Measurements from ENCODE around the gene AK3. TPM values are rescaled to one million over a fixed set of nuclear protein-coding genes. Genes with fewer than 3 reads are reported as not detected.
"Not testable (repeated sequence)": the region's sequence is repeated elsewhere in the genome, so short reads cannot be mapped to it uniquely, and the experiment has no call there.

The AK3 gene
- total RNA-seq, 1 donor from 2014 or later = 59.4 TPM

GRCh38 chr9:4780651-4781050, 39.6 kb upstream of the AK3 start:
- TF ChIP-seq, protein P1, sequence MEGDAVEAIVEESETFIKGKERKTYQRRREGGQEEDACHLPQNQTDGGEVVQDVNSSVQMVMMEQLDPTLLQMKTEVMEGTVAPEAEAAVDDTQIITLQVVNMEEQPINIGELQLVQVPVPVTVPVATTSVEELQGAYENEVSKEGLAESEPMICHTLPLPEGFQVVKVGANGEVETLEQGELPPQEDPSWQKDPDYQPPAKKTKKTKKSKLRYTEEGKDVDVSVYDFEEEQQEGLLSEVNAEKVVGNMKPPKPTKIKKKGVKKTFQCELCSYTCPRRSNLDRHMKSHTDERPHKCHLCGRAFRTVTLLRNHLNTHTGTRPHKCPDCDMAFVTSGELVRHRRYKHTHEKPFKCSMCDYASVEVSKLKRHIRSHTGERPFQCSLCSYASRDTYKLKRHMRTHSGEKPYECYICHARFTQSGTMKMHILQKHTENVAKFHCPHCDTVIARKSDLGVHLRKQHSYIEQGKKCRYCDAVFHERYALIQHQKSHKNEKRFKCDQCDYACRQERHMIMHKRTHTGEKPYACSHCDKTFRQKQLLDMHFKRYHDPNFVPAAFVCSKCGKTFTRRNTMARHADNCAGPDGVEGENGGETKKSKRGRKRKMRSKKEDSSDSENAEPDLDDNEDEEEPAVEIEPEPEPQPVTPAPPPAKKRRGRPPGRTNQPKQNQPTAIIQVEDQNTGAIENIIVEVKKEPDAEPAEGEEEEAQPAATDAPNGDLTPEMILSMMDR (conservative IDR thresholded peaks at IDR 0.05; ENCODE audit: low read depth, low read length) = no peak
- DNase-seq (ENCODE audit: low read depth) = no peak
- no peak overlapping the region for H3K4me3 ChIP-seq (ENCODE audit: low read depth, low read length)

DNA sequence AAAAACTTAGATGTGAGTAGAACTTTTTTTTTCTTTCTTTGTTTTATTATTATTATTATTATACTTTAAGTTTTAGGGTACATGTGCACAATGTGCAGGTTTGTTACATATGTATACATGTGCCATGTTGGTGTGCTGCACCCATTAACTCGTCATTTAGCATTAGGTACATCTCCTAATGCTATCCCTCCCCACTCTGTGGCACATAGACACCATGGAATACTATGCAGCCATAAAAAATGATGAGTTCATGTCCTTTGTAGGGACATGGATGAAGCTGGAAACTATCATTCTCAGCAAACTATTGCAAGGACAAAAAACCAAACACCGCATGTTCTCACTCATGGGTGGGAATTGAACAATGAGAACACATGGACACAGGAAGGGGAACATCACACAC, 34.0 kb upstream of the AK3 start:
- H3K4me3 ChIP-seq (ENCODE audit: low read depth, low read length); DNase-seq (ENCODE audit: low read depth): not testable (repeated sequence)

GRCh38 chr9:4774209-4774608, 33.2 kb upstream of the AK3 start:
- TF ChIP-seq, protein P1 (conservative IDR thresholded peaks at IDR 0.05; ENCODE audit: low read depth, low read length) = no peak
- no peak for DNase-seq (ENCODE audit: low read depth)
- no peak overlapping the region for H3K4me3 ChIP-seq (ENCODE audit: low read depth, low read length)

DNA sequence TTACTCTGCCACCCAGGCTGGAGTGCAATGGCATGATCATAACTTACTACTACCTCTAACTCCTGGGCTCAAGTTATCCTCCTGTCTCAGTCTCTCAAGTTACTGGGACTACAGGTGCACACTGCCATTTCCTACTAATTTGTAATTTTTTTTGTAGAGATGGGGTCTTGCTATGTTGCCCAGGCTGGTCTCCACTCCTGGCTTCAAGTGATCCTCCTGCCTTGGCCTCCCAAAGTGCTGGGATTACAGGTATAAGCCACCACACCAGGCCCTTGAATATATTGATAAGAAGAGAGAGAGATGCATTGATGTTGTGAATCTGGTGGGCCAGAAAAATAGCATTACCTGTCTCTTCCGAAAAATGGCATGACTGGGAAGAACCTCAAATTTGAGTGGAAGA, 30.8 kb upstream of the AK3 start:
- TF ChIP-seq, protein P1 (conservative IDR thresholded peaks at IDR 0.05; ENCODE audit: low read depth, low read length) = no peak
- H3K4me3 ChIP-seq (ENCODE audit: low read depth, low read length) = no peak overlapping the region
- no peak for DNase-seq (ENCODE audit: low read depth)

GRCh38 chr9:4769321-4770080, 28.5 kb upstream of the AK3 start:
- H3K4me3 ChIP-seq (ENCODE audit: low read depth, low read length) = no peak overlapping the region

GRCh38 chr9:4768681-4769080, 27.7 kb upstream of the AK3 start:
- no peak for DNase-seq (ENCODE audit: low read depth)
- TF ChIP-seq, protein P1 (conservative IDR thresholded peaks at IDR 0.05; ENCODE audit: low read depth, low read length) = no peak
- H3K4me3 ChIP-seq (ENCODE audit: low read depth, low read length) = no peak overlapping the region

More at GRCh38 chr9:4769321-4770080, 28.5 kb upstream of the AK3 start:
- DNase-seq (ENCODE audit: low read depth) = no peak
- TF ChIP-seq, protein P1 (conservative IDR thresholded peaks at IDR 0.05; ENCODE audit: low read depth, low read length) = no peak

DNA sequence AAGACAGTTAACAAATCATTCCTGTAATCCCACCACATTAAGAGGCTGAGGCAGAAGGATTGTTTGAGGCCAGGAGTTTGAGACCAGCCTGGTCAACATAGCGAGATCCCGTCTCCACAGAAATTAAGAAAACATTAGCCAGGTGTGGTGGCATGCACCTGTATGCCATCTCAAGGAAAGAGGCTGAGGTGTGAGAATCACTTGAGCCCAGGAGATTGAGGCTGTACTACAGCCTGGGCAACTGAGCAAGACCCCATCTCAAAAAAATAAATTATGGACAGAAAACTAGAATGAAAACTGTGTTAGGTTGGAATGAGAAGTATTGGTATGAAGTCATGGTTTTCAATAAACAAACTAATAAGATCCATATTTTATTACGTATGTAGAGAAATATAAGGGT, 23.0 kb upstream of the AK3 start:
- no peak overlapping the region for H3K4me3 ChIP-seq (ENCODE audit: low read depth, low read length)
- TF ChIP-seq, protein P1 (conservative IDR thresholded peaks at IDR 0.05; ENCODE audit: low read depth, low read length) = no peak
- DNase-seq (ENCODE audit: low read depth) = no peak
